HEK293 (cell line): ENCODE data around the gene EXOC3L2.

Experiments
- CTCF ChIA-PET: fragments of 350-600 bp; formaldehyde crosslinking; extraction: SDS; loops from one replicate; lab custom pipeline; 2021; ENCODE audit warnings: antibody characterized with exemption; lab: Yijun Ruan, JAX
- POLR2A ChIA-PET: fragments of 300-600 bp; formaldehyde crosslinking; extraction: SDS; loops from one replicate; lab custom pipeline; 2020; ENCODE audit warnings: antibody characterized with exemption, inconsistent platforms; lab: Yijun Ruan, JAX
- H3K27ac ChIP-seq: fragments of 200-500 bp; sonication (Bioruptor generic); 2 replicates; pipeline ENCODE4 v1.5.1; 2014; ENCODE audit warnings: low read depth, low read length, control low read depth, inconsistent platforms; ENCODE audit errors: extremely low read depth
- H3K36me3 ChIP-seq, 2 experiments: fragments of 200-500 bp in 1 of 2; sonication (Bioruptor generic) in 1 of 2; 1 replicate in 1 of 2; 2 replicates in 1 of 2; pipeline ENCODE4 v1.5.1; 2014 to 2017; ENCODE audit warnings: inconsistent platforms in 2 of 2, low read length in 2 of 2; ENCODE audit not compliant: control insufficient read depth in 2 of 2, insufficient read depth in 1 of 2
- H3K4me1 ChIP-seq: fragments of 200-500 bp; sonication (Bioruptor generic); 2 replicates; pipeline ENCODE4 v1.5.1; 2014; ENCODE audit warnings: mild to moderate bottlenecking, low read length, inconsistent platforms; ENCODE audit not compliant: control insufficient read depth, insufficient read depth
- H3K4me3 ChIP-seq: 2 replicates; pipeline ENCODE4 v1.5.1; 2011; ENCODE audit warnings: low read depth, mild to moderate bottlenecking, control low read depth, low read length, moderate library complexity
- H3K9me3 ChIP-seq: fragments of 200-500 bp; sonication (Bioruptor generic); 2 replicates; pipeline ENCODE4 v1.5.1; 2014; ENCODE audit warnings: low read depth, low read length, inconsistent platforms; ENCODE audit not compliant: control insufficient read depth, insufficient read depth
- AEBP2 ChIP-seq: fragments of 450-650 bp; formaldehyde crosslinking; IDR thresholded peaks from 2 replicates; pipeline ENCODE4 v1.5.1; 2016; ENCODE audit warnings: missing biosample characterization, missing genetic modification characterization, borderline replicate concordance
- REST ChIP-seq: fragments of 450-650 bp; formaldehyde crosslinking; IDR thresholded peaks from 2 replicates; pipeline ENCODE4 v1.5.1; 2016; ENCODE audit warnings: missing biosample characterization, missing genetic modification characterization
- ZIC2 ChIP-seq: fragments of 450-650 bp; formaldehyde crosslinking; IDR thresholded peaks from 2 replicates; pipeline ENCODE4 v1.5.1; 2016; ENCODE audit warnings: missing biosample characterization, missing genetic modification characterization
- ZNF341 ChIP-seq: fragments of 450-650 bp; formaldehyde crosslinking; IDR thresholded peaks from 2 replicates; pipeline ENCODE4; 2016; ENCODE audit warnings: low read depth, missing biosample characterization, missing genetic modification characterization
- ZNF37A ChIP-seq: fragments of 450-650 bp; IDR thresholded peaks from 2 replicates; pipeline ENCODE4 v1.5.1; 2018; ENCODE audit warnings: missing biosample characterization, missing genetic modification characterization
- ZNF391 ChIP-seq: fragments of 450-650 bp; formaldehyde crosslinking; IDR thresholded peaks from 2 replicates; pipeline ENCODE4 v1.5.1; 2016; ENCODE audit warnings: low read depth, missing biosample characterization, missing genetic modification characterization, borderline replicate concordance
- ZNF473 ChIP-seq: fragments of 450-650 bp; formaldehyde crosslinking; IDR thresholded peaks from 2 replicates; pipeline ENCODE4 v1.5.1; 2017; ENCODE audit warnings: missing biosample characterization, missing genetic modification characterization
- ZNF501 ChIP-seq: fragments of 450-650 bp; formaldehyde crosslinking; IDR thresholded peaks from 2 replicates; pipeline ENCODE4 v1.5.1; 2016; ENCODE audit warnings: missing biosample characterization, missing genetic modification characterization
- ZNF560 ChIP-seq: fragments of 450-650 bp; formaldehyde crosslinking; IDR thresholded peaks from 2 replicates; pipeline ENCODE4 v1.5.1; 2017; ENCODE audit warnings: missing biosample characterization, missing genetic modification characterization, borderline replicate concordance
- ZNF692 ChIP-seq: fragments of 450-650 bp; formaldehyde crosslinking; IDR thresholded peaks from 2 replicates; pipeline ENCODE4 v1.5.1; 2016; ENCODE audit warnings: missing biosample characterization, missing genetic modification characterization
- TF ChIP-seq, protein P1 (sequence below): fragments of 450-650 bp; formaldehyde crosslinking; IDR thresholded peaks from 2 replicates; pipeline ENCODE4 v1.5.1; 2016; ENCODE audit warnings: missing biosample characterization, missing genetic modification characterization
- TF ChIP-seq, protein P2 (sequence below): fragments of 450-650 bp; formaldehyde crosslinking; IDR thresholded peaks from 2 replicates; pipeline ENCODE4 v1.5.0; 2017; ENCODE audit warnings: missing biosample characterization, missing genetic modification characterization, borderline replicate concordance

The EXOC3L2 gene

GRCh38 chr19:45166723-45167252 is 78.4 kb downstream of the EXOC3L2 start (continued):
- TF ChIP-seq, protein P1, sequence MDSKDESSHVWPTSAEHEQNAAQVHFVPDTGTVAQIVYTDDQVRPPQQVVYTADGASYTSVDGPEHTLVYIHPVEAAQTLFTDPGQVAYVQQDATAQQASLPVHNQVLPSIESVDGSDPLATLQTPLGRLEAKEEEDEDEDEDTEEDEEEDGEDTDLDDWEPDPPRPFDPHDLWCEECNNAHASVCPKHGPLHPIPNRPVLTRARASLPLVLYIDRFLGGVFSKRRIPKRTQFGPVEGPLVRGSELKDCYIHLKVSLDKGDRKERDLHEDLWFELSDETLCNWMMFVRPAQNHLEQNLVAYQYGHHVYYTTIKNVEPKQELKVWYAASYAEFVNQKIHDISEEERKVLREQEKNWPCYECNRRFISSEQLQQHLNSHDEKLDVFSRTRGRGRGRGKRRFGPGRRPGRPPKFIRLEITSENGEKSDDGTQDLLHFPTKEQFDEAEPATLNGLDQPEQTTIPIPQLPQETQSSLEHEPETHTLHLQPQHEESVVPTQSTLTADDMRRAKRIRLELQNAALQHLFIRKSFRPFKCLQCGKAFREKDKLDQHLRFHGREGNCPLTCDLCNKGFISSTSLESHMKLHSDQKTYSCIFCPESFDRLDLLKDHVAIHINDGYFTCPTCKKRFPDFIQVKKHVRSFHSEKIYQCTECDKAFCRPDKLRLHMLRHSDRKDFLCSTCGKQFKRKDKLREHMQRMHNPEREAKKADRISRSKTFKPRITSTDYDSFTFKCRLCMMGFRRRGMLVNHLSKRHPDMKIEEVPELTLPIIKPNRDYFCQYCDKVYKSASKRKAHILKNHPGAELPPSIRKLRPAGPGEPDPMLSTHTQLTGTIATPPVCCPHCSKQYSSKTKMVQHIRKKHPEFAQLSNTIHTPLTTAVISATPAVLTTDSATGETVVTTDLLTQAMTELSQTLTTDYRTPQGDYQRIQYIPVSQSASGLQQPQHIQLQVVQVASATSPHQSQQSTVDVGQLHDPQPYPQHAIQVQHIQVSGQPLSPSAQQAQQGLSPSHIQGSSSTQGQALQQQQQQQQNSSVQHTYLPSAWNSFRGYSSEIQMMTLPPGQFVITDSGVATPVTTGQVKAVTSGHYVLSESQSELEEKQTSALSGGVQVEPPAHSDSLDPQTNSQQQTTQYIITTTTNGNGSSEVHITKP = peak; percentile 53
- TF ChIP-seq ZNF692 (tag by site-specific recombination) (0 out of 2 replicates have a peak, but pooled peaks have one; percentile 35), REST (tag by site-specific recombination) (no peak), ZNF391 (no peak), ZNF501 (no peak), ZNF473 (tag by site-specific recombination) (no peak), AEBP2 (tag by site-specific recombination) (no peak), ZNF560 (no peak)

GRCh38 chr19:45164577-45165335 is 80.5 kb downstream of the EXOC3L2 start:
- TF ChIP-seq, protein P2, sequence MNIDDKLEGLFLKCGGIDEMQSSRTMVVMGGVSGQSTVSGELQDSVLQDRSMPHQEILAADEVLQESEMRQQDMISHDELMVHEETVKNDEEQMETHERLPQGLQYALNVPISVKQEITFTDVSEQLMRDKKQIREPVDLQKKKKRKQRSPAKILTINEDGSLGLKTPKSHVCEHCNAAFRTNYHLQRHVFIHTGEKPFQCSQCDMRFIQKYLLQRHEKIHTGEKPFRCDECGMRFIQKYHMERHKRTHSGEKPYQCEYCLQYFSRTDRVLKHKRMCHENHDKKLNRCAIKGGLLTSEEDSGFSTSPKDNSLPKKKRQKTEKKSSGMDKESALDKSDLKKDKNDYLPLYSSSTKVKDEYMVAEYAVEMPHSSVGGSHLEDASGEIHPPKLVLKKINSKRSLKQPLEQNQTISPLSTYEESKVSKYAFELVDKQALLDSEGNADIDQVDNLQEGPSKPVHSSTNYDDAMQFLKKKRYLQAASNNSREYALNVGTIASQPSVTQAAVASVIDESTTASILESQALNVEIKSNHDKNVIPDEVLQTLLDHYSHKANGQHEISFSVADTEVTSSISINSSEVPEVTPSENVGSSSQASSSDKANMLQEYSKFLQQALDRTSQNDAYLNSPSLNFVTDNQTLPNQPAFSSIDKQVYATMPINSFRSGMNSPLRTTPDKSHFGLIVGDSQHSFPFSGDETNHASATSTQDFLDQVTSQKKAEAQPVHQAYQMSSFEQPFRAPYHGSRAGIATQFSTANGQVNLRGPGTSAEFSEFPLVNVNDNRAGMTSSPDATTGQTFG (tag by site-specific recombination) = no peak
- no peak for TF ChIP-seq ZNF37A (tag by site-specific recombination)
- TF ChIP-seq ZNF341 (tag by site-specific recombination) = peak; percentile 25; the same call in 1 of the 2 replicates
- TF ChIP-seq, protein P1 = 0 out of 2 replicates have a peak, but pooled peaks have one; percentile 16
- no peak for TF ChIP-seq ZIC2 (tag by site-specific recombination)
- H3K36me3 ChIP-seq = no peaks in the 10 kb centered on the region
- H3K9me3 ChIP-seq = no peaks in the 10 kb centered on the region
- no peak overlapping the region for H3K27ac ChIP-seq
- ChIA-PET POLR2A (interaction anchor here (0.5 to 1.0 kb wide), 2 partner anchors 13 to 165 kb away, joined by 5 to 7 read pairs; partner anchors contain the start of genes BLOC1S3 and TRAPPC6A), CTCF (interaction anchor here (0.6 to 0.9 kb wide), 4 partner anchors 28 to 261 kb away, joined by 3 to 4 read pairs (median 4); no protein-coding TSS in a partner anchor)
- H3K4me3 ChIP-seq = no peak overlapping the region
- H3K4me1 ChIP-seq = no peaks in the 10 kb centered on the region
